ENCODE results near the gene TYSND1.
"Not testable (repeated sequence)": the region's sequence is repeated elsewhere in the genome, so short reads cannot be mapped to it uniquely, and the experiment has no call there.

The TYSND1 gene

GRCh38 chr10:70162151-70162891, 15.8 kb upstream of the TYSND1 start:
- Histone ChIP-seq H3K4me3 (ENCODE audit: low read depth, low read length) (no peak overlapping the region), H3K36me3 (replicated peaks) (peaks cover 49% of the 10 kb centered on the region)

GRCh38 chr10:70160798-70161197, 14.3 kb upstream of the TYSND1 start:
- no peaks in the 10 kb centered on the region for H3K27me3 ChIP-seq (replicated peaks)
- no peak overlapping the region for H3K4me3 ChIP-seq (ENCODE audit: low read depth, low read length)
- peaks cover 55% of the 10 kb centered on the region for H3K36me3 ChIP-seq (replicated peaks)
- in situ Hi-C loops (cut with HindIII; ENCODE audit: low pct_ligation_motif_present, low sequenced_read_pairs), result no loop called here
- TF ChIP-seq, protein P1, sequence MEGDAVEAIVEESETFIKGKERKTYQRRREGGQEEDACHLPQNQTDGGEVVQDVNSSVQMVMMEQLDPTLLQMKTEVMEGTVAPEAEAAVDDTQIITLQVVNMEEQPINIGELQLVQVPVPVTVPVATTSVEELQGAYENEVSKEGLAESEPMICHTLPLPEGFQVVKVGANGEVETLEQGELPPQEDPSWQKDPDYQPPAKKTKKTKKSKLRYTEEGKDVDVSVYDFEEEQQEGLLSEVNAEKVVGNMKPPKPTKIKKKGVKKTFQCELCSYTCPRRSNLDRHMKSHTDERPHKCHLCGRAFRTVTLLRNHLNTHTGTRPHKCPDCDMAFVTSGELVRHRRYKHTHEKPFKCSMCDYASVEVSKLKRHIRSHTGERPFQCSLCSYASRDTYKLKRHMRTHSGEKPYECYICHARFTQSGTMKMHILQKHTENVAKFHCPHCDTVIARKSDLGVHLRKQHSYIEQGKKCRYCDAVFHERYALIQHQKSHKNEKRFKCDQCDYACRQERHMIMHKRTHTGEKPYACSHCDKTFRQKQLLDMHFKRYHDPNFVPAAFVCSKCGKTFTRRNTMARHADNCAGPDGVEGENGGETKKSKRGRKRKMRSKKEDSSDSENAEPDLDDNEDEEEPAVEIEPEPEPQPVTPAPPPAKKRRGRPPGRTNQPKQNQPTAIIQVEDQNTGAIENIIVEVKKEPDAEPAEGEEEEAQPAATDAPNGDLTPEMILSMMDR (IDR thresholded peaks at IDR 0.05; ENCODE audit: low read depth, low read length, missing control alignments), result no peak
- no peak for DNase-seq
- no peak overlapping the region for H3K27ac ChIP-seq

More at GRCh38 chr10:70162151-70162891, 15.8 kb upstream of the TYSND1 start:
- no peak for DNase-seq
- TF ChIP-seq, protein P1 (IDR thresholded peaks at IDR 0.05; ENCODE audit: low read depth, low read length, missing control alignments), result no peak
- Histone ChIP-seq H3K27me3 (replicated peaks) (no peaks in the 10 kb centered on the region), H3K27ac (no peak overlapping the region)
- in situ Hi-C loops (cut with HindIII; ENCODE audit: low pct_ligation_motif_present, low sequenced_read_pairs), result no loop called here

DNA sequence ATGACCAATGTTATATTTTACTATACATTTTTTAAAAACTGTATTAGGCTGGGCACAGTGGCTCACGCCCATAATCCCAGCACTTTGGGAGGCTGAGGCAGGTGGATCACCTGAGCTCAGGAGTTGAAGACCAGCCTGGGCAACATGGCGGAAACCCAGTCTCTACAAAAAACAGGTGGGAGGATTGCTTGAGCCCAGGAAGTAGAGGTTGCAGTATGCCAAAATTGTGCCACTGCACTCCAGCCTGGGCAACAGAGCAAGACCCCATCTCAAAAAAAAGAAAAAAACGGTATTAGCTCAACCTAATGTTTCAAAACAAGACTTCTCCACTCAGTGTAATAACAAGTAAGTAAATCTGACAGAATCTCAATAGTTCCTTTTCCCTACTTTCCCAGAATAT, 12.9 kb upstream of the TYSND1 start:
- H3K4me3 ChIP-seq (ENCODE audit: low read depth, low read length); H3K27ac ChIP-seq; in situ Hi-C loops (cut with HindIII; ENCODE audit: low pct_ligation_motif_present, low sequenced_read_pairs); H3K27me3 ChIP-seq (replicated peaks); DNase-seq: not testable (repeated sequence)
- H3K36me3 ChIP-seq (replicated peaks), result peaks cover 62% of the 10 kb centered on the region

GRCh38 chr10:70158113-70158512, 11.6 kb upstream of the TYSND1 start:
- H3K36me3 ChIP-seq (replicated peaks), result peaks cover 72% of the 10 kb centered on the region

DNA sequence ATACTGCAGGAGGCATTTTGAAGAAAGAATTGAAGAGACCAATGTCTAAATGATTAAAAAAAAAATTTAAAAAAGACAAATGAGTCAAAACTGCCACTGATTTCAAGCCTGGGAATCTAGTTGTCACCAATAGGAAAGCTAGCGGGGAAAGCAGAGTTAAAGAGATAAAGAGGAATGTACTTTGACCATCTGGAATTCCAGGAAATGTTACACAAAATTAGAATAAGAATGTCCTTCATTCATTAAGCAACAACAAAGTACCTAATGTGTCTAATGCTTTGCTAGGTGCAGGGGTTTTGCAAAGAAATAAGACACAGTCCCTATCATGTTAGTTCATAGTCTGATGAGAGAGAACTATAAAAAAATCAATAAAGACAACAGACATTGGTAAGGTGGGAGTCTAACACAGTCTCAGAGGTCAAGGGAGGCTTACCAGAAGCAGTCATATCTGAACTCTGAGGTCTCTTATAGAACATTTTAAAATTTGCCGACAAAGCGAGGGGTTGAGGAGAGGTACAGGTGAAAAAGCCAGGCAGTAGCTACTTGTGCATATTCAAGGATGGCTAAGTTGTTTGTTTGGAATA, 8.8 kb upstream of the TYSND1 start:
- TF ChIP-seq, protein P1 (IDR thresholded peaks at IDR 0.05; ENCODE audit: low read depth, low read length, missing control alignments), result no peak
- DNase-seq, result no peak
- in situ Hi-C loops (cut with HindIII; ENCODE audit: low pct_ligation_motif_present, low sequenced_read_pairs), result no loop called here
- Histone ChIP-seq H3K4me3 (ENCODE audit: low read depth, low read length) (no peak overlapping the region), H3K36me3 (replicated peaks) (peaks cover 84% of the 10 kb centered on the region), H3K27me3 (replicated peaks) (no peaks in the 10 kb centered on the region), H3K27ac (no peak overlapping the region)

More at GRCh38 chr10:70158113-70158512, 11.6 kb upstream of the TYSND1 start:
- H3K27me3 ChIP-seq (replicated peaks), result no peaks in the 10 kb centered on the region
- TF ChIP-seq, protein P1 (IDR thresholded peaks at IDR 0.05; ENCODE audit: low read depth, low read length, missing control alignments), result no peak
- in situ Hi-C loops (cut with HindIII; ENCODE audit: low pct_ligation_motif_present, low sequenced_read_pairs), result no loop called here
- no peak overlapping the region for H3K4me3 ChIP-seq (ENCODE audit: low read depth, low read length)
- DNase-seq, result no peak
- no peak overlapping the region for H3K27ac ChIP-seq

GRCh38 chr10:70148516-70148915, 2.0 kb upstream of the TYSND1 start:
- TF ChIP-seq, protein P1 (IDR thresholded peaks at IDR 0.05; ENCODE audit: low read depth, low read length, missing control alignments), result no peak
- H3K4me3 ChIP-seq (ENCODE audit: low read depth, low read length), result no peak overlapping the region
- no peak for DNase-seq
- H3K27me3 ChIP-seq (replicated peaks), result no peaks in the 10 kb centered on the region
- no peak overlapping the region for H3K27ac ChIP-seq
- H3K36me3 ChIP-seq (replicated peaks), result peaks cover 56% of the 10 kb centered on the region
- in situ Hi-C loops (cut with HindIII; ENCODE audit: low pct_ligation_motif_present, low sequenced_read_pairs), result no loop called here
